HG03354 (cell line): ENCODE measurements around the gene BAIAP2.

Experiments used
- ATAC-seq: cut with Tn5 transposase; IDR thresholded peaks from one replicate; pipeline ENCODE4 v1.9.1; 2021; ENCODE audit warnings: mild to moderate bottlenecking; ENCODE audit not compliant: unreplicated experiment, poor library complexity, severe bottlenecking

The BAIAP2 gene

GRCh38 chr17:81082177-81083073 lies 47.5 kb downstream of the BAIAP2 start:
- ATAC-seq: no peak

- ATAC-seq: no peak
Observed at GRCh38 chr17:81083125-81083765, 48.3 kb downstream of the BAIAP2 start.

- no peak for ATAC-seq
Observed at GRCh38 chr17:81084680-81085419, 49.9 kb downstream of the BAIAP2 start.

DNA sequence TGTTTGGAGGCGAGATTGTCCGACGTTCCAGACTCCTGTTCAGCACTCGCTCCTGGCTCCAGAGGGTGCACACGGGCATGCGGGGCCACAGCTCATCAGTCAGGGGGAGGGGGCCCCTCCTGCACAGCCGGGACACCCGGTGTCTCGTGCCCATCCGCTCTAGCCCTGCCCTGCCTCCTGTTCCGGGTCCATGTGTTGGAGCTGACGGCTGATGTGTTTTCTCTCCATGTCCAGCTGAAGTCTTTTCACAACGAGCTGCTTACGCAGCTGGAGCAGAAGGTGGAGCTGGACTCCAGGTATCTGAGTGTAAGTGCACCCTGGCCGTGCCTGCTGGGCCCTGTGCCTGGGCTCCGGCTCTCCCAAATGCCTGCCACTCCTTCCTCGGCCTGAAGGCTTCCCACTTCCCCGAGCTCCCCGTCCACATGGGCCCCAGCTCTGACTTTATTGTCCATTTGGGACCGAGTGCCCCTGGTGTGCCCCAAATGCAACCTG lies 50.5 kb downstream of the BAIAP2 start:
- no peak for ATAC-seq

DNA sequence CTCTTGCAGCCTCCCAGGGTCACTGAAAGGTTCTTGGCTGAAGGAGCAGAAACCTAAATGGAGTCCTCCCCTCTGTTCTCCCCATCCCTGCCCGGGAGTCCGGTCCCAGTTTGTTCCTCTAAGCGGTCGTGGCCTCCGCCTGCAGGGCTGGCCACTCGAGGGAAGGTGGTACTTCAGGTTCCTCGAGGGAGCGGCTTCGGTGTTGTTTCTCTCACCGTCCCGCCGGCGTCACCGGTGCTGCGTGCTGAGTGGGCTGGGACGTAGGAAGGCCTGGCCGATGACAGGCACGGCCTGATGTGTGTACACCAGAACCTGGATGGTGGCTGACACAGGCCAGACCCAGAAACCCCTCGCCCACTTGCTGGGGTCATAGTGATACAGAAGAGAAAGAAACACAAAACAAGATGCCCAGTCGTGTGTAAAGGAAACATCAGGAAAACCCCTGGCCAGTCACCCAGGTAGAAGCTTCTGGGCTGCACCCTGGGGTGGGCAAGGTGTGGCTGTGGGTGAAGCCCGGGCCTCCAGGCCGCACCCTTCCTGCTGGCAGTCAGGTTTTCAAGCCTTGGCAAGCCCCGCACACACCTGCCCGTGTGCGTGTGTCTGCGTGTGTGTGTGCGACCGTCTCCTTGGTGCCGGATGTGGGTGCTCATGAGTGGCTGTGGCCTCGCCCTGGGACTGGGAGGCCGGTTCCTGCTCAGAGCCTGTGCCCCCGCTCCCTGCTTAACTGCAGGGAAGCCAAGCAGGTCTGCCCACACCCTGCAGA lies 52.0 kb downstream of the BAIAP2 start:
- no peak for ATAC-seq

DNA sequence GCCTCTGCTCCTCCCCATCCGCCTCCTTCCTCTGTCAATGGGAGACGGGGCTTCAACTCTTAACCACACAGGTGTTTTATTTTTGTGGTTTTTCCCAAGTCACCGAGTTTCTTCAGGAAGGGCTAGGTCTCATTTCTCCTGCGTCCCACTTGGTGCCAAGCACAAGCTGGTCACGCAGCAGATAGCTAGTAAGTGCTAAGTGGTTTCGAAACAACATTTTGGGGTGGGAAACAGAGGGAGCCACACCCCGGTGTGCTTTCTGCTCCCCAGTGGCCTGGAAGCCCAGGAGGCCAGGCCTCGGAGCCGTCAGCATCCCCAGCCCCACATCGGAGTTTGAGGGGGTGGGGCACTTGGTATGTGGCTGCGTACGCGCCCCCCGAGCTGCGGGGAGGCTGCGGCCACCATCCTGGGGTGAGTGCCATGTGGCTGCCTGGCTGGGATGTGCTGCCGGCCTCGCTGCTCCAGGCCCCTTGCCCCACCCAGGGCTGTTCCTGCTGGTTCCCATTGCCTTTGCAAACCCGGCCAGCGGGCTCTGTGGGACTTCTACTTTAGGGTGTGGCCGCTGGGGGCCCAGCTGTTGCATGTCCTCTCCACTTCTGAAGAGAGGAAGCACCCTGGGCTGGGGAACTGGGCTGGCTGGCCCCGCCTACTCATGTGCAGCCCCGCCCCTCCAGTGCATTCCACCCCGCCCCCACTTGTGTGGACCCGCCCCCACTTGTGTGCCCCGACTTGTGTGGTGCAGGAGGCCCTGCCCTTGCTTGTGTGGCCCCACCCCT lies 55.6 kb downstream of the BAIAP2 start:
- ATAC-seq: no peak

- no peak for ATAC-seq
Observed at GRCh38 chr17:81091154-81091553, 56.2 kb downstream of the BAIAP2 start.

GRCh38 chr17:81091774-81092517 lies 57.0 kb downstream of the BAIAP2 start:
- ATAC-seq: no peak

DNA sequence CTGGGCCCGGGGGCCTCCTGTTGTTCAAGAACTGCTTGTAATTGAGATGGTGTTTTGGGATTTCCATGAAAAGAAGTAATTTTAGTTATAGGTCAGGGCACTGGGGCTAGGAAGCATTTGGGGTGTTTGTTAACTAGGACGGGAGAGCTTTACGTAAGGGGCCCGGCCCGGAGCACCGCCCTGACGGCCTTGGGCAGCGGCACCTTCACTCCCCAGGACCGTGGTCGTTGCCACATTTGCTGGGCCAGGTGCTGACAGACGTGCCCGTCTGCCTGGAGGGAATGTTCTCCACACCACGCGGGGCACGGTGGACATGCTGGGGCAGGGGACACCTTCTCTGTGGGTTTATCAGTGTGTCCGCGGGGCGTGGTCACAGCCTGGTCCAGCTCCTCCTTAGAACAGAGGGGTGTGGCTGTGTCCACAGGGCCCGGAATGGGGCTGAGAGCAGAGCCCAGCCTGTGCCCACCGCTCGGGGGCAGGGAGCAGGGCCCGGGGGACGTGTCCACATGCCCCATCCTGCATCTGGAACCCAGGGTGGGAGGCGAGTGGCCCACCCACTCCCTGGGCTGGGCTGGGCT lies 57.7 kb downstream of the BAIAP2 start:
- no peak for ATAC-seq

- no peak for ATAC-seq
Observed at GRCh38 chr17:81093619-81094508, 58.9 kb downstream of the BAIAP2 start.

- peak; percentile 57 for ATAC-seq
Observed at GRCh38 chr17:81094509-81095382, 59.8 kb downstream of the BAIAP2 start.

GRCh38 chr17:81095383-81095762 lies 60.4 kb downstream of the BAIAP2 start:
- no peak for ATAC-seq

- ATAC-seq: no peak
Observed at GRCh38 chr17:81096741-81097133, 61.8 kb downstream of the BAIAP2 start.

DNA sequence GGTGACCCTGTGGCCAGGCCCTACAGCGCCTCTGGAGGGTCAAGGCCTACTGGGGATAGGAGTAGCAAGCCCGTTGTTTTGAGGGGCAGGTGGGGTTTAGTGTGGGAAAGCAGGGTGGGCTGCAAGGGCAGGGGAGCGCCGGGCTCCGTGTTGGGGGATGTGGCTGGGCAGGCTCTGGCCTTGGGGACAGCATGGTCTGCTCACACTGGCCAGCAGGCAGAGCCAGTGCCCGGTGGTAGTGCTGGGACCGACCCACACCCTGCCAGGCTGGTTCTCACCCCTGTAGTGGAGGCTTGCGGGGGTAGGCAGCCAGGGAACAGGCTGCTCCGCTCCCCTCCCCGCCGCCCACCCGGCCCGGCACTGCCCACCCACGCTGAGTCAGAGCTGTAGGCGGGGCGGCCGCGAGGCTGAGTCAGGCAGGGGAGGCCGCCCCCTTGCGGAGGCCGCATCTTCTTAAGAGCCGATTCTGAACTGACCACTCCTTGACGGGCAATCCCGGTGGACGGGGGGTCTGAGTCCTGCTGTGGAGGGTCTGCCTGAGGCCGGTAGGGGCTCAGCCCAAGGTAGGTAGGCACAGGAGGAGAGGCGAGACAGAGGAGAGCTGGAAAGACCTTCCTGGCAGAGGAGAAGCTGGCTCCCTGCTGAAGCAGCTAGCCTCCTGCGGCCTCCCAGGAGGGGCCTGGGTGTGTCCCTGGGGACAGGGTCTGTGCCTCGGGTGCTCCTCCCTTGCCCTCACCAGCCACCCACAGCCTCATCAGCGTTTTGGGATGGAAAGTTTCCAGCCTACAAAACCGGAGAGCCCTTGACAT lies 62.4 kb downstream of the BAIAP2 start:
- no peak for ATAC-seq

GRCh38 chr17:81097943-81098308 lies 63.0 kb downstream of the BAIAP2 start:
- no peak for ATAC-seq
